Suprapubic skin (tissue), 4 donors: ENCODE results near the gene LCAT. TPM values are rescaled to one million over a fixed set of nuclear protein-coding genes. Genes with fewer than 3 reads are reported as not detected.
A peak's percentile ranks its signal among the peaks of the same experiment; 100 is the strongest.

ENCODE experiments used
- DNase-seq, 2 donors: peaks; one replicate each; pipeline ENCODE4 v3.0.0-alpha.2; 2019; ENCODE audit warnings: low spot score in 2 of 2
- H3K27ac ChIP-seq: fragments of 200-600 bp; sonication (generic); one replicate; pipeline ENCODE4 v1.5.1; 2019
- H3K27me3 ChIP-seq: fragments of 200-600 bp; sonication (generic); one replicate; pipeline ENCODE4 v1.5.1; 2019
- H3K36me3 ChIP-seq: fragments of 200-600 bp; sonication (generic); one replicate; pipeline ENCODE4 v1.5.1; 2019
- H3K4me1 ChIP-seq: fragments of 200-600 bp; sonication (generic); one replicate; pipeline ENCODE4 v1.5.1; 2019
- H3K4me3 ChIP-seq: fragments of 200-600 bp; sonication (generic); one replicate; pipeline ENCODE4 v1.5.1; 2019; ENCODE audit warnings: mild to moderate bottlenecking
- H3K9me3 ChIP-seq: fragments of 200-600 bp; sonication (generic); one replicate; pipeline ENCODE4 v1.5.1; 2019
- EP300 ChIP-seq: sonication (generic); formaldehyde crosslinking; IDR thresholded peaks from one replicate; pipeline ENCODE4 v1.6.1; 2017; ENCODE audit warnings: antibody characterized with exemption
- POLR2A ChIP-seq, 2 donors: fragments of 450-650 bp; IDR thresholded peaks; one replicate each; pipeline ENCODE4 v1.6.1; 2017; ENCODE audit warnings: antibody characterized with exemption in 2 of 2, mild to moderate bottlenecking in 2 of 2, moderate library complexity in 2 of 2
- POLR2AphosphoS5 ChIP-seq, 3 donors: sonication (generic); formaldehyde crosslinking; IDR thresholded peaks; one replicate each; pipeline ENCODE4 v1.6.1; 2017; ENCODE audit warnings: antibody characterized with exemption in 3 of 3
- WGBS: methylation state at CpG from one replicate; pipeline ENCODE4 v1.1.5; 2018; 5-methylcytosine and 5-hydroxymethylcytosine counted together
- total RNA-seq, 4 donors: library from RNA; depleted of rRNA; stranded (reverse); fragments of >200 nt; gene quantifications; one replicate each; pipeline ENCODE4 v1.1.0, GENCODE V29; 2016
- TF ChIP-seq, protein P1 (sequence below), 2 donors: fragments of 200-600 bp in 1 of 2; fragments of 450-650 bp in 1 of 2; sonication (generic) in 1 of 2; IDR thresholded peaks; one replicate each; pipeline ENCODE4 v1.5.1; 2016 to 2019; ENCODE audit warnings: antibody characterized with exemption in 2 of 2, mild to moderate bottlenecking in 1 of 2, moderate library complexity in 1 of 2

The LCAT gene
- total RNA-seq, 4 donors from 2014 or later: 10.6 to 61.4 (median 22.6) TPM

DNA sequence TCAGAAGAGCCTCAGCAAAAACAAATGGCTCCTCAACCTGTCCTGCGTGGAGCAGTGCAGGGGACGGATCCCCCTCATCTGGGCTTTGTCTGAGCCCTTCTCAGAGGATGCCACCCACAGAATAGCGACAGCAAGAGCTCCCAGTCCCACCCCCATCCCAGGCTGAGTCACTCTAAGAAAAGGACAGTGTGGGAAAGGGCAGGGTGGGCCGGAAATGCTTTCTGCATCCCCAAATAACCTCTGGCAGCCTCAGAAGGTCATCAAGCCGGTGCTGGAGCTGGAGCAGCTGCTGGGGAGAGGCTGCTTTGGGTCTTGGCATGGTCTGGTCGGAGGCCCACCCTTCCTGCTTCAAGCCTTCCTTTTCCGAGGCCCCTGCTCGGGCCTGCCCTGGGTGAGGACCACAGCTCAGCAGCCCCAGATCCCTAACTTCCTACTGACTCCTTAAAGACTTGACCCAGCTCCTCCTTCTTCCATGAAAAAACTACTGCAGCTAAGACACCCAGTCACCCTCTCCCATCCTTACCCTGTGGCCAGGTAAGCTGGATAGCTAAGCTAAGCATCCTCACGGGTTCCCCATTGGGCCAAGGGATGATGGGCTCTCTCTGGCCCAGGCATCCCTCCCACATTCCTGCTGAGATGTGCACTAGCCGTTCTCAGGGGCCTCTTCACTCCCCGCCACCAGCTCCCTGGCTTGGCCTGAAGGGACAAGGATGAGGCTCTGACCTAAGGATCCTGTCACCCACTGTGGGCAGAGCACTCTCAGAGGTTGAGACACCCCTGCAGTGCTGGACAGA lies 15.8 kb upstream of the LCAT start:
- DNase-seq: peak in 1 of 2 donors; percentile 79

DNA sequence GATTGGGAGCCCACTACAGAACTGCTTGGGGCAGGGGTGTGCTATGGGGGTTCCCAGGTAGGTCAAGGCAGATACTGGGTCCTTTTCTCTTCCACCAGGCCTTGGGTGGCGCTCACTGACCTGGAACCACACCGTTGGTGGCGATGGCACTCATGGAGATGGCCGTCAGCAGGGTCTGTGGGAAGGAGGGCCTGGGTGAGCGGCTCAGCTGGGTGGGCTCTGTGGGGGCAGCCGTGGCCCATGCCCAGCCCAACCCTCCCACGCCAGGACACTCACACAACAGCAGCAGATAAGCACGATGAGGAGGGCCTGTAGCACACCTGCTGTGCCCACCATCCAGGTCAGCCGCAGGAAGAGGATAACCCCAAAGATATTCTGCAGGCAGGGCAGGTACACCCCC lies 13.7 kb upstream of the LCAT start:
- Histone ChIP-seq H3K27ac (no peak overlapping the region), H3K4me3 (no peak overlapping the region), H3K4me1 (peaks cover 37% of the 10 kb centered on the region), H3K27me3 (no peaks in the 10 kb centered on the region), H3K9me3 (no peaks in the 10 kb centered on the region), H3K36me3 (peaks cover 77% of the 10 kb centered on the region)
- no peak for DNase-seq
- 94% methylated on average over 2 of the region's 9 CpGs for WGBS
- TF ChIP-seq EP300 (no peak), POLR2AphosphoS5 (IDR thresholded peaks at IDR 0.05) (no peak), POLR2A (IDR thresholded peaks at IDR 0.05) (no peak)
- TF ChIP-seq, protein P1, sequence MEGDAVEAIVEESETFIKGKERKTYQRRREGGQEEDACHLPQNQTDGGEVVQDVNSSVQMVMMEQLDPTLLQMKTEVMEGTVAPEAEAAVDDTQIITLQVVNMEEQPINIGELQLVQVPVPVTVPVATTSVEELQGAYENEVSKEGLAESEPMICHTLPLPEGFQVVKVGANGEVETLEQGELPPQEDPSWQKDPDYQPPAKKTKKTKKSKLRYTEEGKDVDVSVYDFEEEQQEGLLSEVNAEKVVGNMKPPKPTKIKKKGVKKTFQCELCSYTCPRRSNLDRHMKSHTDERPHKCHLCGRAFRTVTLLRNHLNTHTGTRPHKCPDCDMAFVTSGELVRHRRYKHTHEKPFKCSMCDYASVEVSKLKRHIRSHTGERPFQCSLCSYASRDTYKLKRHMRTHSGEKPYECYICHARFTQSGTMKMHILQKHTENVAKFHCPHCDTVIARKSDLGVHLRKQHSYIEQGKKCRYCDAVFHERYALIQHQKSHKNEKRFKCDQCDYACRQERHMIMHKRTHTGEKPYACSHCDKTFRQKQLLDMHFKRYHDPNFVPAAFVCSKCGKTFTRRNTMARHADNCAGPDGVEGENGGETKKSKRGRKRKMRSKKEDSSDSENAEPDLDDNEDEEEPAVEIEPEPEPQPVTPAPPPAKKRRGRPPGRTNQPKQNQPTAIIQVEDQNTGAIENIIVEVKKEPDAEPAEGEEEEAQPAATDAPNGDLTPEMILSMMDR (IDR thresholded peaks at IDR 0.05): no peak

More for the DNA sequence above, 15.8 kb upstream of the LCAT start:
- H3K36me3 ChIP-seq: peaks cover 61% of the 10 kb centered on the region
- no peaks in the 10 kb centered on the region for H3K27me3 ChIP-seq
- peak overlapping the region; percentile 71 for H3K27ac ChIP-seq
- H3K4me1 ChIP-seq: peaks cover 56% of the 10 kb centered on the region
- H3K9me3 ChIP-seq: no peaks in the 10 kb centered on the region
- H3K4me3 ChIP-seq: no peak overlapping the region
- 54% methylated on average over 5 of the region's 11 CpGs for WGBS
- TF ChIP-seq POLR2A (IDR thresholded peaks at IDR 0.05) (no peak), EP300 (no peak), POLR2AphosphoS5 (IDR thresholded peaks at IDR 0.05) (peak in 1 of 3 donors; percentile 58)
- TF ChIP-seq, protein P1 (IDR thresholded peaks at IDR 0.05): no peak

DNA sequence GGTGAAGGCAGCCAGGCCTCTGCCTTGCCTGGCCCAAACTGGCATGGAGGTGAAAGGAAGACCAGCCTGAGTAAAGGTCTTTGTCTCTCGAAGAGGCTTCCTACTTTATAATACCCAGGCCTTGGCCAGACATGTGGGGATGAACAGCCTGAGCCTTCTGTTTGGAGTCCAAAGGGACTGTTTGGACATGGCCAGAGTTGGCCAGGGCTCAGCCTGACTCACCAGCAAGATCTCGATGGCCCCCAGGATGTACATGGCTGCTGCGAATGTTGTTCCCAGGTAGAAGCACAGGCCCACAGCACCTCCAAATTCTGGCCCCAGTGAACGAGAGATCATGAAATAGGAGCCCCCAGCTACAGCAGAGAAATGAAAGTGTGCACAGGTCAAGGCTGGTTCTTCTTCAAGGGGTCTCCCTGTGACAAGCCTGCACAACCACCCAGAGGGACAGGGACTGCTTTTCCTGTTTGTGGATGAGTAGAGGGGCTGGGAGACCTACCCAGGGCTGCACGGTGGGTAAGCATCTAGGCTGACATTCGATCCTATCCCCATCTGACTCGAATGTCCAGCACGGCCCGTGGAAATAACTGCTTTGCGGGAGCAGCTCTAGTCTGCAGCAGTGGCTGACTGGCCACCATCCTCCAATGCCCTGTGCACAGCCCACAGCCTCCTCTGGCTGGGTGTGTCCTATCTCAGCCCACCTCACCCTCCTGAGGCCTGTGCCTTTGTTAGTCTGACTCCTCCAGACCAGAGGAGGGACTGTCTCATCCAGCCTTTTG lies 10.7 kb upstream of the LCAT start:
- Histone ChIP-seq H3K27me3 (no peaks in the 10 kb centered on the region), H3K36me3 (peaks cover 85% of the 10 kb centered on the region), H3K4me1 (peaks cover 18% of the 10 kb centered on the region), H3K27ac (no peak overlapping the region), H3K9me3 (no peaks in the 10 kb centered on the region), H3K4me3 (no peak overlapping the region)
- 82% methylated on average over 6 of the region's 10 CpGs for WGBS
- TF ChIP-seq POLR2A (IDR thresholded peaks at IDR 0.05): no peak
- no peak for TF ChIP-seq EP300
- TF ChIP-seq, protein P1 (IDR thresholded peaks at IDR 0.05): no peak
- TF ChIP-seq POLR2AphosphoS5 (IDR thresholded peaks at IDR 0.05): no peak
- no peak for DNase-seq

GRCh38 chr16:67953641-67954375 lies 9.9 kb upstream of the LCAT start:
- H3K36me3 ChIP-seq: peaks cover 84% of the 10 kb centered on the region
- TF ChIP-seq POLR2A (IDR thresholded peaks at IDR 0.05) (no peak), EP300 (no peak), POLR2AphosphoS5 (IDR thresholded peaks at IDR 0.05) (no peak)
- TF ChIP-seq, protein P1 (IDR thresholded peaks at IDR 0.05): no peak

More at GRCh38 chr16:67953641-67954375, 9.9 kb upstream of the LCAT start:
- no peak overlapping the region for H3K4me3 ChIP-seq
- no peaks in the 10 kb centered on the region for H3K27me3 ChIP-seq
- no peak for DNase-seq
- H3K4me1 ChIP-seq: peaks cover 10% of the 10 kb centered on the region
- no peak overlapping the region for H3K27ac ChIP-seq
- H3K9me3 ChIP-seq: no peaks in the 10 kb centered on the region
- WGBS: 77% methylated on average over 6 of the region's 8 CpGs
